Testis (tissue), 2 donors: ENCODE results near the gene RPS15.

Experiments
- POLR2A ChIP-seq: fragments of 450-650 bp; IDR thresholded peaks from one replicate; pipeline ENCODE4 v1.6.1; 2017; ENCODE audit warnings: antibody characterized with exemption, mild to moderate bottlenecking, moderate library complexity
- TF ChIP-seq, protein P1 (sequence below), 3 experiments: fragments of 450-650 bp in 2 of 3; fragments of 200-600 bp in 1 of 3; sonication (generic) in 1 of 3; IDR thresholded peaks; one replicate each; pipeline ENCODE4 v1.5.1; 2016 to 2019; ENCODE audit warnings: antibody characterized with exemption in 3 of 3, mild to moderate bottlenecking in 2 of 3, moderate library complexity in 1 of 3

GRCh38 chr19:1483979-1484428, 45.8 kb downstream of the RPS15 start:
- TF ChIP-seq, protein P1, sequence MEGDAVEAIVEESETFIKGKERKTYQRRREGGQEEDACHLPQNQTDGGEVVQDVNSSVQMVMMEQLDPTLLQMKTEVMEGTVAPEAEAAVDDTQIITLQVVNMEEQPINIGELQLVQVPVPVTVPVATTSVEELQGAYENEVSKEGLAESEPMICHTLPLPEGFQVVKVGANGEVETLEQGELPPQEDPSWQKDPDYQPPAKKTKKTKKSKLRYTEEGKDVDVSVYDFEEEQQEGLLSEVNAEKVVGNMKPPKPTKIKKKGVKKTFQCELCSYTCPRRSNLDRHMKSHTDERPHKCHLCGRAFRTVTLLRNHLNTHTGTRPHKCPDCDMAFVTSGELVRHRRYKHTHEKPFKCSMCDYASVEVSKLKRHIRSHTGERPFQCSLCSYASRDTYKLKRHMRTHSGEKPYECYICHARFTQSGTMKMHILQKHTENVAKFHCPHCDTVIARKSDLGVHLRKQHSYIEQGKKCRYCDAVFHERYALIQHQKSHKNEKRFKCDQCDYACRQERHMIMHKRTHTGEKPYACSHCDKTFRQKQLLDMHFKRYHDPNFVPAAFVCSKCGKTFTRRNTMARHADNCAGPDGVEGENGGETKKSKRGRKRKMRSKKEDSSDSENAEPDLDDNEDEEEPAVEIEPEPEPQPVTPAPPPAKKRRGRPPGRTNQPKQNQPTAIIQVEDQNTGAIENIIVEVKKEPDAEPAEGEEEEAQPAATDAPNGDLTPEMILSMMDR (IDR thresholded peaks at IDR 0.05): no peak
- no peak for TF ChIP-seq POLR2A
